ENCODE results near the gene CLIC4. TPM values are rescaled to one million over a fixed set of nuclear protein-coding genes. Genes with fewer than 3 reads are reported as not detected.

Gene CLIC4
- total RNA-seq, 1 experiment from 2014 or later = 242 TPM

DNA sequence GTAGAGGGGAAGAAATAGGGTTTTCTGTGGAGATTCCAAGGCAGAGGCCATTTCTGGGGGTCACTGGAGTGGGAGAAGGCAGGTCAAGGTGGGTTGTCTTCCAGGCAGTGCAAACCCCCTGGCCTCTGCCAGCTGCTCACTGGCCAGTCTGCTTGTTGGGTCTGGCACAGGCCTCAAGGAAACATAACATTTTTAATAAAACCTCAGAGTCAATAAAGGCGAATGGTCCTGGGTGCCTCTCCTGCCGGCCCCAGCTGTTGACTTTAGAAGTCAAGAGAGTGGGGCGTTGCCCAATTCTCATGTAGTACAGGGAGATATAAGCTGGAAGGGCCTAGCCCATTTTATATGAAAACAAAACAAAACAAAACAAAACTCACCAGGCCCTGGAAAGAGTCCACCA lies 148.2 kb downstream of the CLIC4 start:
- TF ChIP-seq, protein P1, sequence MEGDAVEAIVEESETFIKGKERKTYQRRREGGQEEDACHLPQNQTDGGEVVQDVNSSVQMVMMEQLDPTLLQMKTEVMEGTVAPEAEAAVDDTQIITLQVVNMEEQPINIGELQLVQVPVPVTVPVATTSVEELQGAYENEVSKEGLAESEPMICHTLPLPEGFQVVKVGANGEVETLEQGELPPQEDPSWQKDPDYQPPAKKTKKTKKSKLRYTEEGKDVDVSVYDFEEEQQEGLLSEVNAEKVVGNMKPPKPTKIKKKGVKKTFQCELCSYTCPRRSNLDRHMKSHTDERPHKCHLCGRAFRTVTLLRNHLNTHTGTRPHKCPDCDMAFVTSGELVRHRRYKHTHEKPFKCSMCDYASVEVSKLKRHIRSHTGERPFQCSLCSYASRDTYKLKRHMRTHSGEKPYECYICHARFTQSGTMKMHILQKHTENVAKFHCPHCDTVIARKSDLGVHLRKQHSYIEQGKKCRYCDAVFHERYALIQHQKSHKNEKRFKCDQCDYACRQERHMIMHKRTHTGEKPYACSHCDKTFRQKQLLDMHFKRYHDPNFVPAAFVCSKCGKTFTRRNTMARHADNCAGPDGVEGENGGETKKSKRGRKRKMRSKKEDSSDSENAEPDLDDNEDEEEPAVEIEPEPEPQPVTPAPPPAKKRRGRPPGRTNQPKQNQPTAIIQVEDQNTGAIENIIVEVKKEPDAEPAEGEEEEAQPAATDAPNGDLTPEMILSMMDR (IDR thresholded peaks at IDR 0.05; ENCODE audit: unreplicated experiment) = no peak
- Mint-ChIP-seq H3K4me1 (ENCODE audit: insufficient read depth, unreplicated experiment) (no peaks in the 10 kb centered on the region), H3K4me3 (ENCODE audit: unreplicated experiment) (no peak overlapping the region), H3K27ac (ENCODE audit: low read depth, unreplicated experiment) (no peak overlapping the region), H3K9me3 (ENCODE audit: unreplicated experiment) (peaks cover 6% of the 10 kb centered on the region), H3K27me3 (ENCODE audit: insufficient read depth, unreplicated experiment) (no peaks in the 10 kb centered on the region), H3K36me3 (ENCODE audit: insufficient read depth, unreplicated experiment) (no peaks in the 10 kb centered on the region)
- intact Hi-C loops (cut with micrococcal nuclease) = no loop called here
- POLR2A ChIA-PET = no interaction called here
- BruUV-seq (replicated peaks) = no TSS peak
- no peak for DNase-seq (ENCODE audit: unreplicated experiment)
- CTCF ChIA-PET = interaction anchor here (0.6 kb wide), 2 partner anchors 26 to 1470 kb away, joined by 3 to 6 read pairs; no protein-coding TSS in a partner anchor

Other genes with a start within 250 kb of the CLIC4 start
- gene RCAN3, start 242.6 kb upstream of the CLIC4 start, total RNA-seq (2022) = 6.1 and 7.1 TPM in 2 replicates
- gene NCMAP, start 189.4 kb upstream of the CLIC4 start, total RNA-seq (2022) = not detected in 2 replicates
- 154 and 171 TPM in 2 replicates for gene SRRM1, start 102.1 kb upstream of the CLIC4 start, total RNA-seq (2022)
- not detected in 2 replicates for gene RUNX3, start 184.8 kb downstream of the CLIC4 start, total RNA-seq (2022)

Measured in MCF 10A (cell line).